H1 (cell line): ENCODE data around the gene ABCA1. TPM values are rescaled to one million over a fixed set of nuclear protein-coding genes. Genes with fewer than 3 reads are reported as not detected.

ENCODE experiments used
- CTCF ChIA-PET: fragments of 300-600 bp; sonication (Branson Sonifier 250); formaldehyde crosslinking; loops from one replicate; lab custom pipeline; 2021; ENCODE audit not compliant: partially characterized antibody; lab: Charles Lee
- POLR2A ChIA-PET: fragments of 300-600 bp; sonication (Branson Sonifier 250); formaldehyde crosslinking; loops from one replicate; lab custom pipeline; 2021; ENCODE audit warnings: inconsistent platforms; ENCODE audit not compliant: partially characterized antibody; lab: Charles Lee
- DNase-seq, 2 experiments: peaks; one replicate each; pipeline versions ENCODE4 v3.0.0 to v3.0.0-alpha.2; 2010 to 2022; ENCODE audit warnings: low spot score in 2 of 2, low read depth in 1 of 2, mixed read lengths in 1 of 2
- FAIRE-seq: peaks from 2 replicates; lab custom pipeline; 2011; peaks lifted over from hg19 to GRCh38; lab: Jason Lieb, UNC
- H2AFZ ChIP-seq: 2 replicates; pipeline ENCODE4 v1.8.1; 2012; ENCODE audit warnings: low read length, inconsistent platforms
- H2AK5ac ChIP-seq: 2 replicates; pipeline ENCODE4 v1.6.1; 2013; ENCODE audit warnings: low read depth, low read length
- H2BK120ac ChIP-seq: replicated peaks from 2 replicates; pipeline ENCODE3; 2013; ENCODE audit warnings: low read depth, low read length, inconsistent platforms
- H2BK12ac ChIP-seq: 2 replicates; pipeline ENCODE4 v1.6.1; 2013; ENCODE audit warnings: low read depth, low read length
- H2BK15ac ChIP-seq: 2 replicates; pipeline ENCODE4 v1.6.1; 2013; ENCODE audit warnings: low read length
- H2BK20ac ChIP-seq: 2 replicates; pipeline ENCODE4 v1.6.1; 2013; ENCODE audit warnings: low read length
- H2BK5ac ChIP-seq: 2 replicates; pipeline ENCODE4 v1.6.1; 2013; ENCODE audit warnings: low read depth, low read length
- H3K14ac ChIP-seq: 2 replicates; pipeline ENCODE4 v1.6.1; 2013; ENCODE audit warnings: inconsistent platforms; ENCODE audit not compliant: insufficient read length
- H3K18ac ChIP-seq: 2 replicates; pipeline ENCODE4 v1.6.1; 2013; ENCODE audit warnings: low read length; ENCODE audit errors: extremely low read depth
- H3K23ac ChIP-seq: 2 replicates; pipeline ENCODE4 v1.6.1; 2013; ENCODE audit warnings: inconsistent platforms; ENCODE audit not compliant: insufficient read length
- H3K23me2 ChIP-seq: 2 replicates; pipeline ENCODE4 v1.6.1; 2013; ENCODE audit warnings: low read depth, low read length
- H3K27ac ChIP-seq: 2 replicates; pipeline ENCODE4 v1.6.1; 2011; ENCODE audit warnings: low read depth, low read length, inconsistent platforms
- H3K27me3 ChIP-seq, 4 experiments: replicated peaks in 1 of 4; 1 replicate in 1 of 4; 2 replicates in 3 of 4; pipeline versions ENCODE4 v1.6.1 to v1.8.1; 2011 to 2013; ENCODE audit warnings: low read length in 3 of 4, mild to moderate bottlenecking in 3 of 4, inconsistent platforms in 2 of 4, mixed read lengths in 2 of 4, moderate library complexity in 1 of 4; ENCODE audit not compliant: control insufficient read depth in 3 of 4, insufficient read depth in 3 of 4; ENCODE audit errors: extremely low read depth in 1 of 4
- H3K36me3 ChIP-seq, 4 experiments: 2 replicates each; pipeline versions ENCODE4 v1.6.1 to v1.8.1; 2011 to 2013; ENCODE audit warnings: mild to moderate bottlenecking in 4 of 4, low read length in 3 of 4, moderate library complexity in 2 of 4, control low read depth in 1 of 4, inconsistent platforms in 1 of 4; ENCODE audit not compliant: insufficient read depth in 4 of 4, control insufficient read depth in 2 of 4
- H3K4ac ChIP-seq: replicated peaks from 2 replicates; pipeline ENCODE3; 2013; ENCODE audit warnings: low read length, low read depth, mixed read lengths, inconsistent platforms; ENCODE audit not compliant: insufficient read length
- H3K4me1 ChIP-seq, 4 experiments: replicated peaks in 1 of 4; 1 replicate in 1 of 4; 2 replicates in 3 of 4; pipeline versions ENCODE4 v1.6.1 to v1.8.1; 2011 to 2013; ENCODE audit warnings: low read length in 3 of 4, inconsistent platforms in 2 of 4, mixed read lengths in 1 of 4; ENCODE audit not compliant: insufficient read depth in 4 of 4, control insufficient read depth in 3 of 4
- H3K4me2 ChIP-seq, 2 experiments: 2 replicates each; pipeline versions ENCODE4 v1.6.1 to v1.8.1; 2011 to 2013; ENCODE audit warnings: low read depth in 2 of 2, low read length in 2 of 2, control low read depth in 1 of 2, inconsistent platforms in 1 of 2, mild to moderate bottlenecking in 1 of 2; ENCODE audit not compliant: insufficient read depth in 1 of 2
- H3K4me3 ChIP-seq, 4 experiments: fragments of 200-600, 300-600 bp in 1 of 4; sonication (generic), shearing (Covaris generic), sonication (Bioruptor Twin) in 1 of 4; 2 replicates each; pipeline versions ENCODE4 v1.5.1 to v1.8.1; 2011 to 2016; ENCODE audit warnings: low read length in 4 of 4, low read depth in 3 of 4, control low read depth in 2 of 4, inconsistent platforms in 2 of 4, mild to moderate bottlenecking in 2 of 4, mixed read lengths in 1 of 4, moderate library complexity in 1 of 4; ENCODE audit not compliant: insufficient read depth in 2 of 4; ENCODE audit errors: extremely low read depth in 1 of 4
- H3K56ac ChIP-seq: replicated peaks from 2 replicates; pipeline ENCODE3; 2013; ENCODE audit warnings: low read depth, mild to moderate bottlenecking, mixed read lengths, low read length, inconsistent platforms; ENCODE audit not compliant: insufficient read length
- H3K79me1 ChIP-seq: 2 replicates; pipeline ENCODE4 v1.6.1; 2013; ENCODE audit warnings: low read depth, low read length, control low read depth
- H3K79me2 ChIP-seq, 2 experiments: 2 replicates each; pipeline versions ENCODE4 v1.6.1 to v1.8.1; 2012 to 2013; ENCODE audit warnings: low read length in 2 of 2, mild to moderate bottlenecking in 2 of 2, inconsistent platforms in 1 of 2; ENCODE audit not compliant: insufficient read depth in 2 of 2, control insufficient read depth in 1 of 2
- H3K9ac ChIP-seq, 4 experiments: replicated peaks in 1 of 4; 1 replicate in 1 of 4; 2 replicates in 3 of 4; pipeline versions ENCODE4 v1.6.1 to v1.8.1; 2011 to 2013; ENCODE audit warnings: low read depth in 3 of 4, low read length in 3 of 4, control low read depth in 2 of 4, mild to moderate bottlenecking in 2 of 4, moderate library complexity in 2 of 4, inconsistent platforms in 1 of 4; ENCODE audit errors: extremely low read depth in 1 of 4
- H3K9me3 ChIP-seq, 2 experiments: 2 replicates each; pipeline versions ENCODE4 v1.6.1 to v1.8.1; 2012 to 2013; ENCODE audit warnings: mild to moderate bottlenecking in 2 of 2, moderate library complexity in 2 of 2, control low read depth in 1 of 2, inconsistent platforms in 1 of 2, low read depth in 1 of 2, low read length in 1 of 2, mixed read lengths in 1 of 2; ENCODE audit not compliant: insufficient read depth in 2 of 2
- H4K20me1 ChIP-seq, 2 experiments: replicated peaks in 1 of 2; 2 replicates each; pipeline versions ENCODE3 to v1.8.1; 2011 to 2013; ENCODE audit warnings: inconsistent platforms in 2 of 2, low read length in 2 of 2, mild to moderate bottlenecking in 1 of 2; ENCODE audit not compliant: insufficient read depth in 2 of 2, control insufficient read depth in 1 of 2
- H4K5ac ChIP-seq: 2 replicates; pipeline ENCODE4 v1.6.1; 2013; ENCODE audit warnings: low read length, low read depth, mixed read lengths, inconsistent platforms; ENCODE audit not compliant: insufficient read length
- H4K8ac ChIP-seq: 2 replicates; pipeline ENCODE4 v1.8.0; 2013; ENCODE audit warnings: mild to moderate bottlenecking, moderate library complexity, low read length, inconsistent platforms; ENCODE audit not compliant: insufficient read depth; ENCODE audit errors: extremely low read depth
- H4K91ac ChIP-seq: replicated peaks from 2 replicates; pipeline ENCODE3; 2013; ENCODE audit warnings: low read length, mixed read lengths, inconsistent platforms; ENCODE audit not compliant: insufficient read length
- CHD1 ChIP-seq: IDR thresholded peaks from 2 replicates; pipeline ENCODE4 v1.6.1; 2012; ENCODE audit warnings: low read depth, low read length, improper control_type of control experiment
- JUND ChIP-seq: IDR thresholded peaks from 2 replicates; pipeline ENCODE4 v1.6.1; 2011; ENCODE audit warnings: mild to moderate bottlenecking, improper control_type of control experiment, low read length
- SP4 ChIP-seq: IDR thresholded peaks from 2 replicates; pipeline ENCODE4 v1.6.1; 2012; ENCODE audit warnings: low read length, inconsistent platforms
- TAF7 ChIP-seq: optimal IDR thresholded peaks from 2 replicates; pipeline ENCODE3; 2011; ENCODE audit warnings: low read depth, mild to moderate bottlenecking, inconsistent platforms, low read length, moderate library complexity, borderline replicate concordance
- WGBS, 2 experiments: shearing (Covaris generic) in 1 of 2; methylation state at CpG; one replicate each; pipeline versions ENCODE4 v1.1.6 to v1.1.7; 2013 to 2015; ENCODE audit warnings: low lambda C conversion rate in 2 of 2, mixed read lengths in 2 of 2, inconsistent platforms in 1 of 2, low coverage in 1 of 2, missing lambda C conversion rate in 1 of 2; ENCODE audit not compliant: insufficient replicate concordance in 2 of 2, insufficient coverage in 1 of 2, insufficient read length in 1 of 2; ENCODE audit errors: extremely low coverage in 1 of 2, missing lambda C conversion rate in 1 of 2; 5-methylcytosine and 5-hydroxymethylcytosine counted together
- polyA plus RNA-seq, 7 experiments: library from polyadenylated mRNA; depleted of rRNA in 3 of 7; stranded (reverse) in 5 of 7; unstranded in 2 of 7; fragments of >200 nt in 5 of 7; fragments of 200-250 nt in 2 of 7; gene quantifications; 1 replicate in 5 of 7; 2 replicates in 1 of 7; 4 replicates in 1 of 7; pipeline versions ENCODE4 v1.2.1 to v1.2.3, GENCODE V29; 2011 to 2013; ENCODE audit warnings: missing spikeins in 2 of 7, mixed read lengths in 2 of 7
- total RNA-seq: library from RNA; stranded (reverse); fragmentation: NEBNext Ultra II Directional; extraction: Animal tissue kit (Norgen Biotek cat#: 25700); gene quantifications from 2 replicates; pipeline ENCODE4 v1.2.1, GENCODE V29; 2021
- TF ChIP-seq, protein P1 (sequence below): IDR thresholded peaks from 2 replicates; pipeline ENCODE4 v1.6.1; 2012; ENCODE audit warnings: inconsistent platforms
- TF ChIP-seq, protein P2 (sequence below): IDR thresholded peaks from 2 replicates; pipeline ENCODE4 v1.6.1; 2011; ENCODE audit warnings: low read depth, mild to moderate bottlenecking, low read length; ENCODE audit not compliant: insufficient read depth

Gene ABCA1
- total and polyA plus RNA-seq, 2 of the 8 experiments (the other 6 are each of a cell fraction or from before 2014, with no cell fraction given), result 6.9 to 7.8 TPM

DNA sequence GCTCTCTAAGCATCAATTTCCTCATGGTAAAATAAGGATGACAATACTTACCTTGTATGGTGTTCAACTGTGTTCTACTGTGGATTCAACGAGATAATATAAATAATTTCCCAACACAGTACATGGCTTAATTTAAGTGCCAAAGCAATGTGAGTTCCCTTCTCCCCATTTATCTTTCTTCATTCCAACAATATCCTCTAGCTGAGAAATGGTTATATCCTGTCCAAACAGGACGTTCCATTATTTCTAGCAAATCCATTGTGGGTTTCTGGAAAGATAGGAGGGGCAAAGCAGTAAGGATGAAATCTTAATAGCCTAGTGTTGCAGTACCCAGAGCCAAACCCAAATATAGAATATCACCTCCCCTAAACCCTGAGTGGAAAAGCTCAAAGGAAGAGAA is 22.0 kb downstream of the ABCA1 start:
- Histone ChIP-seq H3K9me3 (no peaks in the 10 kb centered on the region), H3K27me3 (no peaks in the 10 kb centered on the region), H3K56ac (no peak overlapping the region), H2AFZ (no peak overlapping the region), H4K5ac (no peak overlapping the region), H3K4me1 (peaks cover 0 to 4% (median 1%) of the 10 kb centered on the region in 4 experiments; a peak in 3 of 7 replicates), H4K20me1 (no peaks in the 10 kb centered on the region), H3K4me3 (no peak overlapping the region), H3K4me2 (no peak overlapping the region), H3K23ac (no peak overlapping the region), H2BK120ac (no peak overlapping the region), H3K79me2 (no peaks in the 10 kb centered on the region), H3K36me3 (no peaks in the 10 kb centered on the region), H3K23me2 (no peaks in the 10 kb centered on the region), H4K8ac (no peak overlapping the region), H3K27ac (no peak overlapping the region), H3K9ac (no peak overlapping the region), H3K79me1 (peaks cover 3% of the 10 kb centered on the region; the same call in 1 of the 2 replicates), H2AK5ac (no peak overlapping the region), H2BK20ac (no peak overlapping the region), H3K14ac (no peak overlapping the region), H3K18ac (no peak overlapping the region), H2BK5ac (no peak overlapping the region), H2BK12ac (no peak overlapping the region), H4K91ac (no peak overlapping the region), H2BK15ac (no peak overlapping the region), H3K4ac (no peak overlapping the region)
- peak in 1 of 2 experiments; percentile 0 for DNase-seq
- FAIRE-seq, result no peak
- POLR2A ChIA-PET, result interaction anchor here (0.6 kb wide), 1 partner anchor 75 kb away, joined by 3 read pairs; no protein-coding TSS in a partner anchor
- 89% methylated on average over 2 of the region's 2 CpGs; no CpG with 5 or more reads in 1 of the 2 experiments for WGBS, 2 experiments
- CTCF ChIA-PET, result no interaction called here
- TF ChIP-seq, protein P1, sequence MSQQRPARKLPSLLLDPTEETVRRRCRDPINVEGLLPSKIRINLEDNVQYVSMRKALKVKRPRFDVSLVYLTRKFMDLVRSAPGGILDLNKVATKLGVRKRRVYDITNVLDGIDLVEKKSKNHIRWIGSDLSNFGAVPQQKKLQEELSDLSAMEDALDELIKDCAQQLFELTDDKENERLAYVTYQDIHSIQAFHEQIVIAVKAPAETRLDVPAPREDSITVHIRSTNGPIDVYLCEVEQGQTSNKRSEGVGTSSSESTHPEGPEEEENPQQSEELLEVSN, result no peak
- TF ChIP-seq JUND (no peak), CHD1 (no peak), TAF7 (no peak), SP4 (no peak)
- TF ChIP-seq, protein P2, sequence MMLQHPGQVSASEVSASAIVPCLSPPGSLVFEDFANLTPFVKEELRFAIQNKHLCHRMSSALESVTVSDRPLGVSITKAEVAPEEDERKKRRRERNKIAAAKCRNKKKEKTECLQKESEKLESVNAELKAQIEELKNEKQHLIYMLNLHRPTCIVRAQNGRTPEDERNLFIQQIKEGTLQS, result no peak
